Gastrocnemius medialis (tissue), 4 donors: ENCODE results near the gene ARHGAP5. TPM values are rescaled to one million over a fixed set of nuclear protein-coding genes. Genes with fewer than 3 reads are reported as not detected.

Experiments
- ATAC-seq, 2 donors: fragments of 150-250 bp; one replicate each; pipeline ENCODE4 v1.9.1; 2016
- DNase-seq, 2 donors: peaks; one replicate each; pipeline ENCODE4 v3.0.0-alpha.2; 2019
- H3K27ac ChIP-seq, 4 donors: fragments of 200-600 bp; sonication (generic); 1 replicate in 1 of 4; 2 replicates in 3 of 4; pipeline ENCODE4 v1.5.1; 2016 to 2018; ENCODE audit warnings: mild to moderate bottlenecking in 2 of 4, moderate library complexity in 1 of 4
- H3K27me3 ChIP-seq, 3 donors: fragments of 200-600 bp; sonication (generic) in 2 of 3; 1 replicate in 1 of 3; 2 replicates in 2 of 3; pipeline versions ENCODE4 v1.5.1 to v1.6.0; 2016 to 2019; ENCODE audit warnings: mild to moderate bottlenecking in 1 of 3, moderate library complexity in 1 of 3
- H3K36me3 ChIP-seq, 2 donors: fragments of 200-600 bp; sonication (generic) in 1 of 2; one replicate each; pipeline ENCODE4 v1.5.1; 2017 to 2018
- H3K4me1 ChIP-seq, 2 donors: fragments of 200-600 bp; sonication (generic) in 1 of 2; one replicate each; pipeline ENCODE4 v1.5.1; 2016 to 2017; ENCODE audit warnings: mild to moderate bottlenecking in 2 of 2
- H3K4me3 ChIP-seq, 4 donors: fragments of 200-600 bp; sonication (generic) in 3 of 4; 1 replicate in 1 of 4; 2 replicates in 3 of 4; pipeline ENCODE4 v1.5.1; 2016 to 2019; ENCODE audit warnings: mild to moderate bottlenecking in 2 of 4
- H3K9me3 ChIP-seq, 3 donors: fragments of 200-600 bp; sonication (generic) in 2 of 3; 1 replicate in 1 of 3; 2 replicates in 2 of 3; pipeline ENCODE4 v1.5.1; 2016 to 2019
- CTCF ChIP-seq, 5 experiments: fragments of 450-650 bp in 3 of 5; fragments of 200-600 bp in 2 of 5; sonication (generic) in 2 of 5; IDR thresholded peaks in 4 of 5; conservative IDR thresholded peaks in 1 of 5; 1 replicate in 4 of 5; 2 replicates in 1 of 5; pipeline ENCODE4 v1.5.1; 2016 to 2019; ENCODE audit warnings: antibody characterized with exemption in 5 of 5, mild to moderate bottlenecking in 3 of 5, moderate library complexity in 3 of 5
- POLR2A ChIP-seq, 2 donors: fragments of 450-650 bp; IDR thresholded peaks; one replicate each; pipeline ENCODE4 v1.6.1; 2017; ENCODE audit warnings: antibody characterized with exemption in 2 of 2, mild to moderate bottlenecking in 2 of 2, moderate library complexity in 2 of 2
- in situ Hi-C, 4 donors: fragments of 200-750 bp; cut with MboI; loops; one replicate each; pipeline versions ENCODE4 v1.15.0 to v1.8.0; 2017; ENCODE audit warnings: low sequenced_read_pairs in 4 of 4
- intact Hi-C: fragments of 100-400 bp; cut with DNase I; formaldehyde crosslinking; loops from one replicate; pipeline ENCODE4 v1.15.1; 2023; ENCODE audit warnings: low total_unique reads
- total RNA-seq, 4 donors: library from RNA; depleted of rRNA; stranded (reverse); fragments of >200 nt; gene quantifications; one replicate each; pipeline versions ENCODE4 v1.1.0 to v1.2.3, GENCODE V29; 2016

ARHGAP5 gene
- total RNA-seq, 4 donors from 2014 or later: 56.5 to 76.9 (median 66.9) TPM

GRCh38 chr14:32080001-32080510, 3.0 kb downstream of the ARHGAP5 start:
- no peak for TF ChIP-seq CTCF (IDR thresholded peaks at IDR 0.05 in 4 of 5, conservative IDR thresholded peaks at IDR 0.05 in 1 of 5)
- TF ChIP-seq POLR2A (IDR thresholded peaks at IDR 0.05): no peak
- Histone ChIP-seq H3K4me3 (no peak overlapping the region), H3K27ac (no peak overlapping the region), H3K27me3 (no peaks in the 10 kb centered on the region), H3K4me1 (peaks cover 40 to 43% of the 10 kb centered on the region in 2 donors), H3K36me3 (no peaks in the 10 kb centered on the region), H3K9me3 (no peaks in the 10 kb centered on the region)
- ATAC-seq: no peak
- intact Hi-C loops: no loop called here
- no peak for DNase-seq
- in situ Hi-C loops: loop anchor here in 2 of 4 donors (5.0 to 25.0 kb wide), 2 partner anchors 122 to 482 kb away; partner anchors contain the start of genes RNU6-7 (in 1 of the 2) and RNU6-8 (in 1 of the 2)

- Histone ChIP-seq H3K27ac (no peak overlapping the region), H3K4me1 (peaks cover 46 to 47% of the 10 kb centered on the region in 2 donors), H3K4me3 (no peak overlapping the region), H3K27me3 (no peaks in the 10 kb centered on the region), H3K36me3 (no peaks in the 10 kb centered on the region), H3K9me3 (no peaks in the 10 kb centered on the region)
- in situ Hi-C loops (loop anchor here in 2 of 4 donors (5.0 to 25.0 kb wide), 2 partner anchors 120 to 480 kb away; partner anchors contain the start of genes RNU6-7 (in 1 of the 2) and RNU6-8 (in 1 of the 2)), intact Hi-C loops (no loop called here)
- ATAC-seq: no peak
- DNase-seq: no peak
- TF ChIP-seq POLR2A (IDR thresholded peaks at IDR 0.05): no peak
- no peak for TF ChIP-seq CTCF (IDR thresholded peaks at IDR 0.05 in 4 of 5, conservative IDR thresholded peaks at IDR 0.05 in 1 of 5)
Measured at GRCh38 chr14:32081901-32082300, 4.8 kb downstream of the ARHGAP5 start.

- no peaks in the 10 kb centered on the region for H3K9me3 ChIP-seq
- H3K27me3 ChIP-seq: no peaks in the 10 kb centered on the region
- H3K4me1 ChIP-seq: peaks cover 55 to 57% of the 10 kb centered on the region in 2 donors
- H3K27ac ChIP-seq: no peak overlapping the region
- intact Hi-C loops: no loop called here
- H3K4me3 ChIP-seq: no peak overlapping the region
- no peak for DNase-seq
- H3K36me3 ChIP-seq: no peaks in the 10 kb centered on the region
- TF ChIP-seq CTCF (IDR thresholded peaks at IDR 0.05 in 4 of 5, conservative IDR thresholded peaks at IDR 0.05 in 1 of 5) (no peak), POLR2A (IDR thresholded peaks at IDR 0.05) (no peak)
- no peak for ATAC-seq
- in situ Hi-C loops: loop anchor here in 2 of 4 donors (5.0 to 25.0 kb wide), 2 partner anchors 119 to 479 kb away; partner anchors contain the start of genes RNU6-7 (in 1 of the 2) and RNU6-8 (in 1 of the 2)
Measured at GRCh38 chr14:32083315-32083624, 6.2 kb downstream of the ARHGAP5 start.

DNA sequence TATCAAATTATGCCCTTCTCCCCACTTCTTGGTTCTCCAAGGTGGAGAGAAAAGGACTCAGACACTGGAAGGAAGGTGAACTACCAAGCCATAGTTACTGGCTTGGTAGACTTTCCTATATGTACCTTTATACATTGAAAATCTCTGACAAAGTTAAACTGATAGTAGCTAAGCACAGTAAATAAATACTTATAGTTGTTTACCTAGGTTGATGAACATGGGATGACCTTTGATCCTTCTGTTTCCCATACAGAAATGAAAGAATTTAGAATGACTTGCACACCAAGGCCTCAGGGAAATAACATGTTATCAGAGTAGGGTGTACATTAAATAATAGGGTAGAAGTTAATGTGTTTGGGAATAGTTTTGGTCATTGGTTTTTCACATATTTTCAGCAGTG, 6.7 kb downstream of the ARHGAP5 start:
- TF ChIP-seq POLR2A (IDR thresholded peaks at IDR 0.05) (no peak), CTCF (IDR thresholded peaks at IDR 0.05 in 4 of 5, conservative IDR thresholded peaks at IDR 0.05 in 1 of 5) (no peak)
- ATAC-seq (no peak), DNase-seq (no peak)
- Histone ChIP-seq H3K4me3 (no peak overlapping the region), H3K36me3 (no peaks in the 10 kb centered on the region), H3K27me3 (no peaks in the 10 kb centered on the region), H3K9me3 (no peaks in the 10 kb centered on the region), H3K4me1 (peaks cover 55 to 57% of the 10 kb centered on the region in 2 donors), H3K27ac (no peak overlapping the region)
- in situ Hi-C loops: loop anchor here in 2 of 4 donors (5.0 to 25.0 kb wide), 2 partner anchors 119 to 479 kb away; partner anchors contain the start of genes RNU6-7 (in 1 of the 2) and RNU6-8 (in 1 of the 2)
- intact Hi-C loops: no loop called here
